Right ventricle myocardium superior (tissue), 1 donor: ENCODE measurements around the gene PKP3. TPM values are rescaled to one million over a fixed set of nuclear protein-coding genes. Genes with fewer than 3 reads are reported as not detected.
"Not testable (repeated sequence)": the region's sequence is repeated elsewhere in the genome, so short reads cannot be mapped to it uniquely, and the experiment has no call there.

Experiments used
- ATAC-seq: fragments of 200-7000 bp; cut with Tn5 transposase; one replicate; pipeline ENCODE4 v1.9.1; 2020; ENCODE audit warnings: mild to moderate bottlenecking; ENCODE audit not compliant: poor library complexity
- DNase-seq: peaks from one replicate; pipeline ENCODE4 v3.0.0-alpha.2; 2020
- intact Hi-C: fragments of 100-400 bp; cut with DNase I; formaldehyde crosslinking; loops from one replicate; pipeline ENCODE4 v1.11.2; 2022
- long read RNA-seq: library from polyadenylated mRNA; unstranded; transcript quantifications from one replicate; pipeline ENCODE4 v2.0.0, GENCODE V29; 2021
- total RNA-seq: library from RNA; stranded (reverse); fragmentation: NEBNext Ultra II Directional; extraction: Animal tissue kit (Norgen Biotek cat#: 25700); gene quantifications from one replicate; pipeline ENCODE4 v1.2.1, GENCODE V29; 2021
- donor health status: DM: no; HTN: yes; CAD: no; lungs with severe emphysema.

The PKP3 gene, protein sequence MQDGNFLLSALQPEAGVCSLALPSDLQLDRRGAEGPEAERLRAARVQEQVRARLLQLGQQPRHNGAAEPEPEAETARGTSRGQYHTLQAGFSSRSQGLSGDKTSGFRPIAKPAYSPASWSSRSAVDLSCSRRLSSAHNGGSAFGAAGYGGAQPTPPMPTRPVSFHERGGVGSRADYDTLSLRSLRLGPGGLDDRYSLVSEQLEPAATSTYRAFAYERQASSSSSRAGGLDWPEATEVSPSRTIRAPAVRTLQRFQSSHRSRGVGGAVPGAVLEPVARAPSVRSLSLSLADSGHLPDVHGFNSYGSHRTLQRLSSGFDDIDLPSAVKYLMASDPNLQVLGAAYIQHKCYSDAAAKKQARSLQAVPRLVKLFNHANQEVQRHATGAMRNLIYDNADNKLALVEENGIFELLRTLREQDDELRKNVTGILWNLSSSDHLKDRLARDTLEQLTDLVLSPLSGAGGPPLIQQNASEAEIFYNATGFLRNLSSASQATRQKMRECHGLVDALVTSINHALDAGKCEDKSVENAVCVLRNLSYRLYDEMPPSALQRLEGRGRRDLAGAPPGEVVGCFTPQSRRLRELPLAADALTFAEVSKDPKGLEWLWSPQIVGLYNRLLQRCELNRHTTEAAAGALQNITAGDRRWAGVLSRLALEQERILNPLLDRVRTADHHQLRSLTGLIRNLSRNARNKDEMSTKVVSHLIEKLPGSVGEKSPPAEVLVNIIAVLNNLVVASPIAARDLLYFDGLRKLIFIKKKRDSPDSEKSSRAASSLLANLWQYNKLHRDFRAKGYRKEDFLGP
- total RNA-seq: 0.86 TPM
- long read RNA-seq, partial matches to known transcripts: 1 of 4 reads
- long read RNA-seq, other reads (novel, unspliced or antisense): 0 of 4 reads

DNA sequence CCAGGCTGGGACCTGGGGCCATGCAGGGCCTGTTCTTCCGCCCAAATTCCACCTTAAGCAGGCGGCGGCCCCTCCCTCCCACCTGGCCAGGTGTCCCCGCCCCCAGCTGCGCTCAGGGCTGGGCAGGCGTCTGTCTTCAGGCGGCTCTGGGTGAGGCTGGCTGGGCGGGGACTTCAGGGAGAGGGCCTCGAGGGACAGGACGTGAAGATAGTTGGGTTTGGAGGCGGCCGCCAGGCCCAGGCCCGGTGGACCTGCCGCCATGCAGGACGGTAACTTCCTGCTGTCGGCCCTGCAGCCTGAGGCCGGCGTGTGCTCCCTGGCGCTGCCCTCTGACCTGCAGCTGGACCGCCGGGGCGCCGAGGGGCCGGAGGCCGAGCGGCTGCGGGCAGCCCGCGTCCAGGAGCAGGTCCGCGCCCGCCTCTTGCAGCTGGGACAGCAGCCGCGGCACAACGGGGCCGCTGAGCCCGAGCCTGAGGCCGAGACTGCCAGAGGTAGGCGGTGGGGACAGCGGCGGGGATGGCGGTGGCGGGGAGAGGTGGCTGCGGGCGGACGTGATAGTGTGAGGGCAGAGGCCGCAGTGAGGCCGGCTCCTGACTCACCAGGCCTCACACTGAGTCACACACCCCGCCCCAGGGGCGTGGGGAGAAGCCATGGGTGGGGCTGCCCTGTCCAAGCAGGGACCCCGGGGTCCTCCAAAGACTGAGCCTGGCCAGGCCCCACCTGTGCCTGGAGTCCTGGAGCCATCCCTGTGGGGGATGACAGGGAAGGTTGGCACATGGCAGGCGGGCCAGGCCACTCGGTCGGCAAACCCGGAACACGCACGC is at the start of gene PKP3:
Gene PKP3 (plus strand): TSS at position 176 of the 824 bp plus-strand sequence. CDS start 84 bp downstream, at position 260.
- DNase-seq (no peak), ATAC-seq (peak; percentile 50)
- intact Hi-C loops: no loop called here

- no peak for ATAC-seq
- intact Hi-C loops: no loop called here
- no peak for DNase-seq
Measured at GRCh38 chr11:344836-345578, 49.0 kb upstream of the PKP3 start.

GRCh38 chr11:346529-346928 is 47.5 kb upstream of the PKP3 start:
- DNase-seq (no peak), ATAC-seq (no peak)
- intact Hi-C loops: no loop called here

DNA sequence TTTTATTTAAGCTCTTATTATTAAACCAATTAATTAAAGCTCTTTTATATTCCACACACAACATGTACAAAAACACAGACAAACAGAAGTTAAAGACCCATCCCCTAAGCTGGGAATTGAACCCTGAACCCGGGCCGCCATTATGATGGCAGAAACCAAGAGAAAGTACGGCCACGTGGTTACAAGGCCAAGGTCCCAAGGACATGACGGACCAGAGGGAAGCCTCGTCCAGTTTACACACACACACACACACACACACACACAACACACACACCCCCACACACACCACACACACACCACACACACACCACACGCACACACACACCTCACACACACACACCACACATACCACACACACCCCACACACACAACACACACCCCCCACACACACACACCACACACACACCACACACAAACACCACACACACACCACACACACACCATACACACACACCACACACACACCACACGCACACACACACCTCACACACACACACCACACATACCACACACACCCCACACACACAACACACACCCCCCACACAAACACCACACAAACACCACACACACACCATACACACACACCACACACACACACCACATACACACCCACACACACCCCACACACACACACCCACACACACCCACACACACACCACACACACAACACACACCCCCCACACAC is 44.6 kb upstream of the PKP3 start:
- not testable (repeated sequence) for DNase-seq, ATAC-seq

DNA sequence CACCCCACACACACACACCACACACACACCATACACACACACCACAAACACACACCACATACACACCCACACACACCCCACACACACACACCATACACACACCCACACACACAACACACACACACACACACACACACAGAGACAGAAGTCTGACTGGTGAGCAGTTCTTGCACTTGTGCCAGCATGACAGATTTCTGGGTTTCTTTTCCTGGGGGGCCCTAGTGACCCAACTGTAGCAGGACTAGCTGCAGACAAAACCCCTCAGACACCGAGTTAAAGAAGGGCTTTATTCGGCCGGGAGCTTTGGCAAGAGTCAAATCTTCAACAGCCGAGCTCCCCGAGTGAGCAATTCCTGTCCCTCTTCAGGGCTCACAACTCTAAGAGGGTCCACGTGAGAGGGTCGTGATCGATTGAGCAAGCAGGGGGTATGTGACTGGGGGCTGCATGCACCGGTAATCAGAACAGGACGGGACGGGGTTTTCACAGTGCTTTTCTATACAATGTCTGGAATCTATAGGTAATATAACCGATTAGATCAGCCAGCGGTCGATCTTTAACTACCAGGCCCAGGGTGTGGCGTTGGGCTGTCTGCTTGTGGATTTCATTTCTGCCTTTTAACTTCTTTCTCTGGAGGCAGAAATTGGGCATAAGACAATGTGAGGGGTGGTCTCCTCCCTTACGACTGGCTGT is 43.8 kb upstream of the PKP3 start:
- DNase-seq, ATAC-seq, intact Hi-C loops: not testable (repeated sequence)

More for the DNA sequence above, 44.6 kb upstream of the PKP3 start:
- intact Hi-C loops: not testable (repeated sequence)

DNA sequence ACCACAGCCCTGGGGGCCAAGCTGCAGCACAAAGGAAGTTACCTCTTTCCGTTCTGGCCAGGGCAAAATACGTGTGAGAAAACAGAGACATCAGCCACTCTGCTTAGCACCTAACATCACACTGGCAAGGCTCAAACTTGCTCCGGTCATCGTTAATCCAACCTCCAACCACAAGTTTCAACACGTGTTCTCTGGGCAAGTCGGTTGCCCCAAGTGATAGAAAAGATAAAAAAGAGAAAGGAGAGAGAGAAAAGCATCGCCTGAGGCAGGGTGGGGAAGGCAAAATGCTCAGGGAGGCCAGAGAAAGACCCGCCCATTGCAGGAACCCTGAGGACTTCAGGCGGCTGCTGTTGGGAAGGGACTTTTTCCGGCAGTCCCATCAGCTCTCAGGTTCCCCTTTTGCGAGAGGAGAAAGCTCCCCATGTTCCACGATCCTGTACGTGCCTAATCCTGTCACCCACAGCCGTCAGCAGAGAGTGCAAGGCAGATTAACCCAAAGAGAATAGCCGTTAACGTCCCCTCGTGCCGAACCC is 43.2 kb upstream of the PKP3 start:
- no peak for ATAC-seq
- peak; percentile 40 for DNase-seq
- intact Hi-C loops: no loop called here

DNA sequence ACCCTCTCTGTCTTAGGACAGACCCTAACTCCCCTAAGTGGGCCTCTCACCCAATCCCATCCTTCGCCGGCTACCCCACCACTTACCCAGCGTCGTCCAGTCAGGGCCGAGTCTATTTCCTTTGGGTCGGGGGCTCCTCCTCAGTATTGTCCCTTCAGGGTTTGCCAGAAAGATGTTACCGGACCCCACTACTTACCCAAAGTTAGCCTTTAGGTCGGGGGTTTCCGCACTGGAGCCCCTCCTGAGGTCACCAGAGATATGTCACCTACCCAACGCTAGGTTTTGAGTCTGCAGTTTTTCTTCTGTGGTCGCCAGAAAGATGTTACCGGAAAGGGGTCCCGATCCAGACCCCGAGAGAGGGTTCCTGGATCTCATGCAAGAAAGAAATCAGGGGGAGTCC is 42.6 kb upstream of the PKP3 start:
- no peak for ATAC-seq
- DNase-seq: peak; percentile 20
- intact Hi-C loops: no loop called here

GRCh38 chr11:352456-353031 is 41.5 kb upstream of the PKP3 start:
- no peak for DNase-seq
- intact Hi-C loops: no loop called here

DNA sequence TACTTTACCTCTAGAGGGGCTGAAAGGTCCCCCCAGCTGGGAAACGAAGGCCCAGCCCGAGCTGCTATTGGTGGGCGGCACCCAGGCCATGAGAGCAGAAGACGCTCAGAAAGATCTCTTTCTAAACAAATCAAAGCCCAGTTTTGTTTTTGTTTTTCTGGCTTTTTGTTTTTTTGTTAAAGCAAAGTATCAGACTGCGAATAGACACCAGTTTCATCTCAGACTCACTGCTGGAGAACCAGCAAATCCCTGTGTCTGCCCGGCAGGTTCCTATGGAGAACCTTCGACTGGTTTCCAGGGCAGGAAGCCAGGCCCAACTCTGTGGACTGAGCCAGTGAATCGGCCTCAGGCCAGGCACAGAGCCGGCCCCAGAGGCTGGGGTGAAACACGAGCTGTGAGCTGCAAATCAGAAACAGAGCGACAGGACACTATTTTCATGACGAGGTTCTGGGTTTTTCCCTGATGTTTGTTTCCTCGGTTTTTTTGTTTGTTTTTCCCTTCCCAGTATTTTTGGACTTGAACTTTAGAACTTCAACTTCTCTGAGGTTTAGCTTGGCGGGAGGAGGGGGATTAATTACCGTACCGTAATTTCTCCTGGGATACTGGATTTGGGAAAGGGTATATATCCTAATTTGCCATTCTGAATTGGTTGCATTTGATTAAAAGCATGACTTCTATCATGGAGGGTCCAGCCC is 40.7 kb upstream of the PKP3 start:
- ATAC-seq: peak; percentile 67
- intact Hi-C loops: no loop called here
- DNase-seq: peak; percentile 93

More at GRCh38 chr11:352456-353031, 41.5 kb upstream of the PKP3 start:
- no peak for ATAC-seq

GRCh38 chr11:355581-356458 is 38.2 kb upstream of the PKP3 start:
- DNase-seq (peak; percentile 96), ATAC-seq (peak; percentile 87)
- intact Hi-C loops: no loop called here

DNA sequence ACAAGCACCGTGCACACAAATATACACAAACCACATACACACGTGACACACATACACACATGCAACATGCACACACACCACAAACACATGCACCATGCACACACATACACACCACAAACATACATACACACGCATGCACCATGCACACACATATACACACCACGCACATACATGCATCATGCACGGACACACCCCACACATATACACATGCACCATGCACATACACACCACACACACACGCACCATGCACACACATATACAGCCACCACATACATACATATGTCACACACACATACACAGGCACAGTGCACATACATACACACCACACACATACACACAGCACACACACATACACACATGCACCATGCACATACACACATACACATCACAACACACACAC is 37.4 kb upstream of the PKP3 start:
- no peak for DNase-seq
- intact Hi-C loops: no loop called here
- no peak for ATAC-seq

GRCh38 chr11:357582-357981 is 36.4 kb upstream of the PKP3 start:
- no peak for ATAC-seq
- intact Hi-C loops: no loop called here
- DNase-seq: no peak

GRCh38 chr11:358129-358800 is 35.7 kb upstream of the PKP3 start:
- peak; percentile 34 for DNase-seq
- intact Hi-C loops: no loop called here
- no peak for ATAC-seq

DNA sequence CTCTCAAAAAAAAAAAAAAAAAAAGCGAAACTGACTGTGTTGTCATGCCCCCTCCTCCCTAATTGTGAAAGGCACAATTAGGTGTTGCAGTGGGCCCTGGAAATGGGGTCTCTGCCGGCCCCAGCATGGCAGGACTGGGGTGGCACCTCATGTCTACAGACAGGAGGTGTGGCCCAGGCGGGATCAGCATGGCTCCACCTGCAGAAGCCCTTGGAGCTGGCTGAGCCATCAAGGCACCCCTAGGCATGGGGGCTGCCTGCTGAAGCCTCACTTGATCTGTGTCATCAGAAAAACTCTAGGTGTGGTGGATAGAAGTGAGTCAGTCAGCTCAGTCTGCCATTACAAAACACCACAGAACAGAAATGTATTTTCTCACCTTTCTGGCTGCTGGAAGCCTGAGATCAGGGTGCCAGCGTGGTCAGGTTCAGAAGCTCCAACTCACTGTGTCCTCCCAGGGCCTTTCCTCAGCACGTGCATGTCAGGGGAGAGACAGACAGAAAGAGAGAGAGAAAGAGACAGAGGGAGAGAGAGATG is 34.8 kb upstream of the PKP3 start:
- peak; percentile 34 for DNase-seq
- no peak for ATAC-seq
- intact Hi-C loops: no loop called here
